Mononuclear cell (primary cell): ENCODE measurements around the gene BAIAP2L2. TPM values are rescaled to one million over a fixed set of nuclear protein-coding genes. Genes with fewer than 3 reads are reported as not detected.
"Not testable (repeated sequence)": the region's sequence is repeated elsewhere in the genome, so short reads cannot be mapped to it uniquely, and the experiment has no call there.

Experiments used
- H3K27me3 ChIP-seq: 2 replicates; pipeline ENCODE4 v1.6.0; 2011; ENCODE audit warnings: low read length, control low read depth; ENCODE audit not compliant: insufficient read depth
- H3K4me1 ChIP-seq: 2 replicates; pipeline ENCODE4 v1.5.1; 2011; ENCODE audit warnings: mild to moderate bottlenecking, low read length, control low read depth; ENCODE audit not compliant: insufficient read depth
- H3K4me3 ChIP-seq: 2 replicates; pipeline ENCODE4 v1.5.1; 2011; ENCODE audit warnings: mild to moderate bottlenecking, low read length, moderate library complexity
- H3K9me3 ChIP-seq: 2 replicates; pipeline ENCODE4 v1.5.1; 2011; ENCODE audit warnings: low read depth, mild to moderate bottlenecking, control low read depth, low read length
- total RNA-seq: library from RNA; depleted of rRNA; stranded (reverse); fragments of >200 nt; gene quantifications from one replicate; pipeline ENCODE4 v1.2.3, GENCODE V29; 2012

Gene BAIAP2L2
- total RNA-seq = 0.31 TPM

GRCh38 chr22:38110008-38110862, at the start of gene BAIAP2L2:
BAIAP2L2 (minus strand) TSS chr22:38110684; CDS start chr22:38110525, 159 bp downstream.
- Histone ChIP-seq H3K4me3 (no peak within 1 kb of the TSS), H3K9me3 (no peaks in the 10 kb centered on the region), H3K4me1 (peaks cover 4% of the 10 kb centered on the region), H3K27me3 (no peaks in the 10 kb centered on the region)

- Histone ChIP-seq H3K4me1 (no peaks in the 10 kb centered on the region), H3K9me3 (no peaks in the 10 kb centered on the region)
Observed at GRCh38 chr22:38155703-38156102, 45.2 kb upstream of the BAIAP2L2 start.

DNA sequence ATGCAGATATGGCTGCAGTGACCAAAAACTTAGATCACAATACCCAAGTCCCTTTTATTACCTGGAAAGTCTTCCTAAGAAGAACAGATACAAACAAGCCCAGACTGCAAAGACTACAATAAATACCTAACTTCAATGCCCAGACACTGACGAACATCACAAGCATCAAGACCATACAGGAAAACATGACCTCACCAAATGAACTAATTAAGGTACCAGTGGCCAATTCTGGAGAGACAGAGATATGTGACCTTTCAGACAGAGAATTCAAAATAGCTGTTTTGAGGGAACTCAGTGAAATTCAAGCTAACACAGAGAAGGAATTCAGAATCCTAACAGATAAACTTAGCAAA, 44.1 kb upstream of the BAIAP2L2 start:
- H3K4me1 ChIP-seq, H3K9me3 ChIP-seq, H3K27me3 ChIP-seq, H3K4me3 ChIP-seq: not testable (repeated sequence)

More at GRCh38 chr22:38155703-38156102, 45.2 kb upstream of the BAIAP2L2 start:
- H3K4me3 ChIP-seq = no peak overlapping the region
- no peaks in the 10 kb centered on the region for H3K27me3 ChIP-seq

DNA sequence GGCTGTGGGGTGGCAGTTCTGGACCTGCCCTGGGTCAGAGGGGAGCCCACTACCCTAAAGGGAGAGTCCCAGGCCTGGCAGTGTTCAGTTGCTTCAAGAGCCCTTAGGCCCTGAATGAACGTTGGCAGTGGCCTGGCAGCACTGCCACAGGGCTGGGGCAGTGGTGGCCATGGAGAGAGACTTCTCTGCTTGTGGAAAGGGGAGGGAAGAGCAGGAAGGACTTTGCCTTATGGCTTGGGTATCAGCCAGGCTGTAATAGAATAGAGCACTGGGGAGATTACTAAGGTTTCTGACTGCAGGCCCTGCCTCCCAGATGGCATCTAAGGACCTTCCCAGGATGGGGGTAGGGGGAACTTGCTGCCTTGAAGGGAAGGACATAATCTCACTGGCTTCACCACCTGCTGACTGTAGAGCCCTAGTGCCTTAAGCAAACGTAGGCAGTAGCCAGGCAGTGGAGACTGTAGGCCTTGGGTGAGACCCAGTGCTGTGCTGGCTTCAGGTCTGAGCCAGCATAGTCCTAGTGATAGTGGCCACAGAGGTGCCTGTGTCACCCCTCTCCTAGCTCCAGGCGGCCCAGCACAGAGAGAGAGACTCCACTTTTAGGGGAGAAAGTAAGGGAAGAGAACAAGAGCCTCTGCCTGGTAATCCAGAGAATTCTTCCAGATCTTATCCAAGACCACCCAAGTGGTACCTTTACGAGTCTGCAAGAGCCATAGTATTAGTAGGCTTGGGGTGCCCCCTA, 43.5 kb upstream of the BAIAP2L2 start:
- H3K9me3 ChIP-seq = no peaks in the 10 kb centered on the region
- H3K4me1 ChIP-seq = no peaks in the 10 kb centered on the region
- no peak overlapping the region for H3K4me3 ChIP-seq
- no peaks in the 10 kb centered on the region for H3K27me3 ChIP-seq

GRCh38 chr22:38151126-38151500, 40.6 kb upstream of the BAIAP2L2 start:
- Histone ChIP-seq H3K27me3 (no peaks in the 10 kb centered on the region), H3K4me3 (no peak overlapping the region), H3K4me1 (peaks cover 19% of the 10 kb centered on the region), H3K9me3 (no peaks in the 10 kb centered on the region)

GRCh38 chr22:38148245-38148644, 37.8 kb upstream of the BAIAP2L2 start:
- Histone ChIP-seq H3K4me1 (peaks cover 26% of the 10 kb centered on the region), H3K27me3 (no peaks in the 10 kb centered on the region), H3K9me3 (no peaks in the 10 kb centered on the region), H3K4me3 (no peak overlapping the region)

DNA sequence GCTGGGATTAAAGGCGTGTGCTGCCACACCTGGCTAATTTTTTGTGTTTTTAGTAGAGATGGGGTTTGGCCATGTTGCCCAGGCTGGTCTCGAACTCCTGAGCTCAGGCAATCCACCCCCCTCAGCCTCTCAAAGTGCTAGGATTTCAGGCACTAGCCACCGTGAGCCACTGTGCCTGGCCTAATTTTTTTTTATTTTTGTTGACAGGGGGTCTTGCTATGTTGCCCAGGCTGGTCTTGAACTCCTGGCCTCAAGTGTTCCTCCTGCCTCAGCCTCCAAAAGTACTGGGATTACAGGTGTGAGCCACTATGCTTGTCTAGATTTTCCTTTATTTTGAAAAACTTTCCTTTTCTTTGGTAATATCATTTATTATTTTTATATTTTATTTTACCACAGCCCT, 35.7 kb upstream of the BAIAP2L2 start:
- H3K4me1 ChIP-seq = peaks cover 30% of the 10 kb centered on the region
- H3K27me3 ChIP-seq, H3K9me3 ChIP-seq, H3K4me3 ChIP-seq: not testable (repeated sequence)

DNA sequence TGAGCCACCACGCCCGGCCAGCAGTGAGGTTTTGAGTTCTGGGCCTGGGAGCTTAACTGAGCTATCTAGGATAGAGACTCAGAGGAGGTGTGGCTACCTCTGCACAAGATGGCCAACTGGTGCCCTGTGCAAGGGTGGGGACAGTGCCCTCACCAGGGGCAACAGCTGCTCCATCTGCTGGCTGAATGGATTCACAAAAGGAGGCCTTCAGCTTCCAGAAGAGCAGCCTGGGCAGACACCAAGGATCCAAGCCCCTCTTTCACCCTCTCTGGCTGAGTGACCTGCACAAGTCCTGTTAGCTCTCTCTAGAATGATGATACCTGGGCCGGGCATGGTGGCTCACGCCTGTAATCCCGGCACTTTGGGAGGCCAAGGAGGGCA, 33.5 kb upstream of the BAIAP2L2 start:
- no peaks in the 10 kb centered on the region for H3K9me3 ChIP-seq

DNA sequence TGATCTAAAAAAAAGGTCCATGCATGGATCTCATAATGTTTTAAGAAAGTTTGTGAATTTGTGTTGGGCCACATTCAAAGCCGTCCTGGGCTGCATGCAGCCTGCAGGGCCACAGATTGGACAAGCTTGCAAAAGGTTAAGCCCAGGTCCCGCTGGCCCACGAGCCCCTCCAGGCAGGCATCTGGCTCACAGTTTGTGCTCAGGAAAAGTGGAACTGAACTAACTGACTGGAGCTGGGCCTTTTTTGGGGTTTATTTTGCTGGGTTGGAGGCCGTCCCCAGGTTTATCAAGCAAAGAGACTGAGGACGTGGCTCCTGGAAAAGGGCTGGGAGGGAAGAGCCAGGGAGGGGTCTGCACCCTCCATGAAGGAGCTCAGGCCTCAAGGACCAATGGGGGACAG, 32.1 kb upstream of the BAIAP2L2 start:
- H3K4me1 ChIP-seq = peaks cover 20% of the 10 kb centered on the region
- H3K27me3 ChIP-seq = no peaks in the 10 kb centered on the region
- no peaks in the 10 kb centered on the region for H3K9me3 ChIP-seq
- no peak overlapping the region for H3K4me3 ChIP-seq

More for the DNA sequence above, 33.5 kb upstream of the BAIAP2L2 start:
- H3K27me3 ChIP-seq = no peaks in the 10 kb centered on the region
- no peak overlapping the region for H3K4me3 ChIP-seq
- H3K4me1 ChIP-seq = peaks cover 30% of the 10 kb centered on the region

- Histone ChIP-seq H3K4me3 (no peak overlapping the region), H3K4me1 (peaks cover 11% of the 10 kb centered on the region), H3K27me3 (no peaks in the 10 kb centered on the region), H3K9me3 (no peaks in the 10 kb centered on the region)
Observed at GRCh38 chr22:38141217-38141973, 30.9 kb upstream of the BAIAP2L2 start.

DNA sequence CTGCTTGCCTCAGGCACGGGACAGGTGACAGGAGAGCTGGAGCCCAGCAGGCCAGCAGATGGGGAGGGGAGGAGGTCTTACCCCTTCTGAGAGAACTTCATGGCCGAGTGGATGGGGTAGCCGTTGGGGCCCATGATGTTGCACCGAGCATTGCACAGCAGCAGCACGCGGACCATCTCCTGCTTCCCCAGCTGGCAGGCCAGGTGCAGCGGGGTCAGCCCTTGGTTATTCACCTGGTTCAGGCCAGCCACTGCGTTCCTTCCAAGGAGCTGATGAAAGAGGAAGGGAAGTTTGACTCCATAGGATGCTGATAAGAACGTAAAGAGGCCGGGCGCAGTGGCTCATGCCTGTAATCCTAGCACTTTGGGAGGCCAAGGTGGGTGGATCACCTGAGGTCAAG, 29.4 kb upstream of the BAIAP2L2 start:
- Histone ChIP-seq H3K9me3 (no peaks in the 10 kb centered on the region), H3K27me3 (no peaks in the 10 kb centered on the region), H3K4me3 (no peak overlapping the region), H3K4me1 (peaks cover 11% of the 10 kb centered on the region)

DNA sequence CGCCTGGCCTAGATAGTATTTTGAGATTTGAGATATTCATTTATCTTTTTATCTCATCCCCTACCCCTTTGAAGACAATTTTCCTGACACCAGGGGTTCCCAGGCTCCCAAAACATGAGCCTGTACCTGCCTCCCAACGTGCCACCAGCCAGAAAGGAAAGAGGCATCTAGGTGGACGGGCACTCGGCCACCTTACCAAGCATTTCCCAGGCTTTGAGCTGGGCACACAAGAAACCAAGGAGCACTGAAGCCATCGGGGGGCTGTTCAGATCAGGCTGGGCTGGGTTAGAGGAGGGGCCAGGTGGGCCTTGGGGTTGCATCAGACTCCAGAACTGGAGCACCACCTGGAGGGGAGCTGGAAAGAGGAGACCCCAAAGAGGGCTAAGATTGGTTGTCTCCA, 28.5 kb upstream of the BAIAP2L2 start:
- no peaks in the 10 kb centered on the region for H3K27me3 ChIP-seq
- no peaks in the 10 kb centered on the region for H3K9me3 ChIP-seq
- no peak overlapping the region for H3K4me3 ChIP-seq
- H3K4me1 ChIP-seq = peaks cover 9% of the 10 kb centered on the region

DNA sequence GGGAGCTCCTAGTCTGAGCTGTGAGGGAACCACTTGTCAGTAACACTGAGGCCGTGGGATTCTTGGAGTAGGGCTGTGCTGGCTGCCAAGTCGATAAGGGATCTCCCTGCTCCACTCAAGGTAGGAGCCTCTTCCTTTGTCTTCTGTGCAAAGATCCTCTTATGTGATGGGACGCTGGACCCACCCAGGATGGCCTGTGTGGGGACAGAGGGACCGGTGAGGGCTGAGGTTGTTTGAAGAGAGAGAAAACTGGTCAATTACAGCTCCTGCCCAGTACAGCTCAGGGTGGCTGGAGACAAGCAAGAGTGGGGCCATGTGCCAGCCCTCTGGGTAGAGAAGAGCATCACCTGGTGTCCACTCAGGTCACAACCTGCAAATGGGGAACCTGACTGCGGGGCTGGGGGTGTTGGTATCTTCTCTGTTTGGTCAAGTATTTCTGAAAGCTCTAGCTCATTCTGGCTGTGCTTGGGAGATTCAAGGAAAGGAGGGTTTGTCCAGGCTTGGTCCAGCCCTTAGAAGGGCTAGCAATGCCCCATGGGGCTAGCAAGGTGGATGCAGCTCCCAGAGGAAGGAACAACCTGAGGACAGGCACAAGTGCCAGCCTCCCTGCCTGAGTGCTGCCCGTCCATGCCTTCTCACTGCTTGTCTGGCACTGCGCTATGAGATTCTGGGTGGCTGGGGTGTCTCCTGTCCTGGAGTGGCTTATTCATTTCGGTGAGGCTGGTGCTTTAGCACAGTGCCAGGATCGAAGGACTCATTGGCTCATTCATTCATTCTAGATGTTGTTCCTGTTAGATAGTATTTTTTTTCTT, 27.6 kb upstream of the BAIAP2L2 start:
- Histone ChIP-seq H3K9me3 (no peaks in the 10 kb centered on the region), H3K27me3 (no peaks in the 10 kb centered on the region), H3K4me3 (no peak overlapping the region), H3K4me1 (peaks cover 2% of the 10 kb centered on the region)

DNA sequence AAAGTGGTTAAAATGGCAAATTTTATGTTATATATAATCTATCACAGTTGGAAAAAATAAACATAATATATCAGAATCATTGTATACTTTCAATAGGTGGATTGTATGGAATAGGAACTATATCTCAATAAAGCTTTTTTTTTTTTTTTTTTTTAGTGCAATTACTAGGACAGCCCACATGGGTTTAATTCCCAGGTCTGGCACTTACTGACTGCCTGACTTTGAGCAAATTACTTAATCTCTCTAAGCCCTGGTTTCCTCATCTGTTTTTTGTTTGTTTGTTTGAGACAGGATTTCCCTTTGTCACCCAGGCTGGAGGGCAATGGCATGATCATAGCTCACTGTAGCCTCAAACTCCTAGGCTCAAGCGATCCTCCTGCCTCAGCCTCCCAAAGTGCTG, 26.1 kb upstream of the BAIAP2L2 start:
- Histone ChIP-seq H3K27me3 (no peaks in the 10 kb centered on the region), H3K4me1 (no peaks in the 10 kb centered on the region), H3K9me3 (no peaks in the 10 kb centered on the region), H3K4me3 (no peak overlapping the region)
